Limb (tissue), 2 donors: Measurements from ENCODE around the gene TNNI3K.
A peak's percentile ranks its signal among the peaks of the same experiment; 100 is the strongest.

Experiments used
- DNase-seq, 2 donors: peaks; one replicate each; pipeline ENCODE4 v3.0.0-alpha.2; 2016; ENCODE audit errors: extremely low spot score in 2 of 2

Gene TNNI3K

DNA sequence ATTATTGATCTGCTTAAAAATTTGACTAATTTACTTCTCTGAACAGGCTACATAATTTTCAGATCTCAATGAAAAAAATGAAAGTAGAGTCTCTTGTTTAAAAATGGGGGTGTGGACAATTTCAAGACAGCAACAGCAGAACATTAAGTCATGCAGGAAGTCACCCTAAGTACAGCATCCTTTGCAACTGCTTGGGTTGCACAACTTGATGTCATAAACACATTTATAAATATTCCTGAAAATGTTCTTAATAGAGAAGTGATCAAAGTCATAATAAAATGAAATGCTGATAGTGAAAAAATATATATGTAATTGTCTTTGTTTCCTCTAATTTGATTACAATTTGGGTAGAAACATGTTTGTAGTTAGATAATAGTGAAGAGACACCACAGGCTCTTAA, 79.3 kb downstream of the TNNI3K start:
- DNase-seq, result no peak

DNA sequence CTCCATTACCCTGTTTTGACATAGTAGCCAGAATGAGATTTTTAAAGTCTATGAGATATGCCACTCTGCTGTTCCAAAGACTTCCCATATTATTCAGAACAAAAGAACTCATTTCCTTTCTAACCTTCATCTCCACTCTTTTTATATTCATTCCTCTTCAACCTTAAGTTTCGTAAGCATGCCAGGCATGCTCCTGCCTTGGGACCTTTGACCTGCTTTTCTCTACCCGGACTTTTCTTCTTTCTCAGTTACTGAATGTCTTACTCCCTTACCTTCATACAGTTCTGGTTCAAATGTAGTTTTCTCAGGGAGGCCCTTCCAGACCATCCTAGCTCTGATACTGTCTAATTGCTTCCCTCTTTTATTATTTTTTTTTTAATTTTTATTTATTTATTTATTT, 81.1 kb downstream of the TNNI3K start:
- no peak for DNase-seq

DNA sequence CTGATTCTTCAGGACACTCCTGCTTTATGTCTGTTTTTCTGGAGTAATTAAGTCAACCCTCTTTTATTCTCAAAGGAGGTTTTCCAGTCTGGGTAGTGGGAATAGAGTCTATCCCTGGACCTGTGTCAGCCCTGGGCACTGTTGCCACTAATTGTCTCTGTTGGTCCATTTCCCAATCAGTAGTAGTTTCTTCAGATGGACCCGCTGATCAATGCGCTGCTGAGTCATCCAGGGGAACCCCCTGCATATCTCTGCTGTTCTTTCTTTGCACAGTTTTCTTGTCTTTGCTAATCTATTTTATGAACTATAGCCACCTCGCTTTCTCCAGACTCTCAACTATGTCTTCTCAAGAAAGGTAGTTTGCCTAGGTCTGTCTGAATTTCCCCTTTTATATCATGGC, 82.5 kb downstream of the TNNI3K start:
- no peak for DNase-seq

GRCh38 chr1:74323937-74324473, 88.8 kb downstream of the TNNI3K start:
- DNase-seq, result no peak

DNA sequence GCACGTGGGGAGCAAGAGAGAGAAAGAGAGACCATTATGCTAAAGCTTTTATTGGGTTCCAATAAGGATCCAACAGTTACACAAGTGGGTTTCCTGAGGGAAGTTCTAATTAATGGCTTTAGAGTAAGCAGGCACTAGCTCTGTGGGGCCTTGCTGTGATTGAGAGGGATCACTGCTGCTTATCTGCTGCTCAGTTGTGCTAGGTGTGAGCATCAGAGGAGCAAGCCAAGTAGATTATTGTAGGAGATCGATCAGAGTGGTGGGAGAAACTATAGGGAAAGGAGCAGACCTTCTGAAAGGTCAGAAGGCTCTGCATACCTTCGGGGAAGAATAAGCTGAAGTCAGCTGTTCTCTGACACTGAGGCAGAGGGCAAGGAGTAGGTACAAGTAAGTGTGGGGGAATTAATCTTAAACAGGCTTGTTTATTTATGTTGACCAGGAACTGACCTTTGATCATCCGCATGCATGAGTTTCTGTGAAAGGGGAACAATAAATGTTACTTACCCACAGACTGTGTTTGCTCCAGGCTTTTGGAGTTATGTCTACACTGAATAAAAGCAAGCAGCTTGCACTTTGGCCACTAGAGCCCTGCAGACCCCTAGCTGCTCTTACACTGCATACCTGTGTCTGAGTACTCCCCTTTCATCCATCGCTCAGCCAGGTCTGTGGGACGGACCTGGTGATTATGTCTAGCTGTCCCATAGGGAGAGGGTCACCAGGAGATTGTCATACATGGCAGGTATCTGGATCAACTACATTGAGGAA, 89.7 kb downstream of the TNNI3K start:
- no peak for DNase-seq

- no peak for DNase-seq
Observed at GRCh38 chr1:74328851-74329250, 93.7 kb downstream of the TNNI3K start.

- no peak for DNase-seq
Observed at GRCh38 chr1:74333244-74333643, 98.1 kb downstream of the TNNI3K start.

GRCh38 chr1:74334147-74334546, 99.0 kb downstream of the TNNI3K start:
- no peak for DNase-seq

DNA sequence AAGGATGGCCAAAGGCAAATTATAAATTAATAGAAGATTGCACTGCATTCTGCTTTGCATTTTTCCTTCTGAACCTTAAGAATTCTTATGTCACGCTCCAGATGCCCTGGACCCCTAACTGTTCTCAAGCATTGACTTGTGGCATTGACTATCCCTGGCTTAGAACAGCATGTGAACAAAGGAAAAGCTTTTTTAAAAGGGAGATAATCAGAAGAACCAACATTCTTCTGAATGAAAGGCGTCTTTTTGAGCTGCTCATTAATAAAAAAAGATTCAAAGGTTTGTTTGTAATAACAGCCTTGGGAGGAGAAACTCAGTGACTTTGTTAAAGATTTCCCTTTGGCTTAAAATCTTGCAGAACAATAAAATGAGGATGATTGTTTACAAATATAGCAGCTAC, 105.5 kb downstream of the TNNI3K start:
- no peak for DNase-seq

DNA sequence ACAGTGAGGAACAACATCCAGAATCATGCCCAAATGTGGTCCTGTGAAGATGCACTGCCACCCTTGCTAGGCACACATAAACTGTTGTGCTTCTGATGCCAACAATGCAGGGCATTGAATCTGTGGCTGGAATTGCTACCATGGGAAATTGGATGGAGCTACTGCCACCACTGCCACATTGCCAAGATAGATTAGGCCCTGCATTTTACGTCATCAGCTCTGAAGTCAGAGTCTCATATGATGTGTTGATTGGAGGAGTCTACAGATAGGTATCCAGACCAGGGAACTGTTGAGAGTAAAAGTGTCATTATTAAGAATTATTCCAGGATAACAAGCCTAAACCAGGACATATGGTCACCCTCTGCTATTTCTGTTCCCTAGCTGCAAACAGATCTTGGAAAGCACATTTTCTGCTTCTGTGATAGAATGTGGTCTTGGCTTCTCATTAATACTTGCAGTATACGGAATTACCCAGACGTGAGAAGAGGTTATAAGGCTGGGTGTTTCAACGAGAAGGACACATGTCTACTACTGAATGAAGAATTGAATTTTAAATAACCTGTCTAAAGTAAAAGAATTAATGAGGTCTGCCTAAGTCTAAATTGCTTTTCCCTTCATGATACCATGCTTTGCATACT, 106.6 kb downstream of the TNNI3K start:
- DNase-seq, result no peak

GRCh38 chr1:74343216-74343615, 108.0 kb downstream of the TNNI3K start:
- DNase-seq, result peak; percentile 73 to 82

DNA sequence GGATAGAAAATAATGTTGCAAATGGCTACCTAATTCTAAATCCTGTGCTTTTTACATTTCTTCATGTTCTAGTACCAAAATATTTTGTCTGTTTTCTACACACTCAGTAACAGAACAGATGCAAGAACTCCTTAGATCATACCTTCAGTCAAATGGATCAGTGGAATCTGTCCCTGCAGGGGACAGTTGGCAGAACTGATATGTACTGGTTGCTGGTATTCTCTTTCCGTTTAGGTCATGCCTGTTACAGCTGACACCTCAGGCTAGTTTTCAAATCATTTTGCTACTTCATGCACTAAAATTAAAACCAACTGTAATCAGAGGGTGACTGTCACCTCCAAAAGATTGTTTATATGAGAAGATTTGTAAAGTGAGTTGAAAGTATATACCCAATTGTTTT, 109.2 kb downstream of the TNNI3K start:
- DNase-seq, result no peak

- no peak for DNase-seq
Observed at GRCh38 chr1:74356493-74356892, 121.3 kb downstream of the TNNI3K start.

DNA sequence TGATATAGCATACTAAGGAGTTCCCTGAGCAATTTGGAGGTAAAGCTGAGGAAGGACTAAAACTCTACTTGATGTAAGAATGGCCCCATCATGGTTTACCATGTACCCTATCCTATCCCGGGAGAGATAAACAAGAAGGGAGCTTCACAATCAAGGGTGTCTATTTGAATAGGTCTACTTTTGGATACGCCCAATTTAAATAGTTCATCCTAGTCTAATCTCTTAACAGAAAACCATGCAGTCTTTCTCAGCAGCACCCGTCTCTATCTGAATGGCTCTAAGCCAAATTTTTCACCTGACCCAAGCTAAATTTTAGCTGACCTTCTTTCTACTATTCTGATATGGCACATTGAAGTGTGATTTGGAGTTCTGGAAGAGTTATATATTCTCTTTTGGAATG, 122.0 kb downstream of the TNNI3K start:
- DNase-seq, result no peak

GRCh38 chr1:74357756-74358155, 122.6 kb downstream of the TNNI3K start:
- DNase-seq, result no peak

- no peak for DNase-seq
Observed at GRCh38 chr1:74362691-74363090, 127.5 kb downstream of the TNNI3K start.

DNA sequence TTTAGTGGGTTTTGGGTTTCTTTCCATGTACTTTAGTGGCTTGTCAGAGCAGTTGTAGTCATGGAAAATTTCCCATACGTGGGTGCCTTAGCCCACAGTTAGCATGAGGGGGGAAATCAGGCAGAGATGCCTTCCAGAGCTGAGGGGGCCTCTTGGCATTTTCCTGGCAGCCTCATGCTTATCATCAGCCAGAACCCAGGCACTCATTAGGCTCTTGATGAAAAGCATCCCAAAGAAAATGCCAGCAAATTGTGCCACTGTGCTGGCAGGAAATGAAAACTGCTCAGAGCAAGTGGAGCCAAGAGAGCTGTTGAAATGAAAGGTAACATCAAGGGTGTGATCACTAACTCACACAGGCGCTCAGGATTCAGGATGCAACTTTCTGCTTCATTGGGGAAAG, 128.0 kb downstream of the TNNI3K start:
- DNase-seq, result no peak

GRCh38 chr1:74367175-74367813, 132.1 kb downstream of the TNNI3K start:
- DNase-seq, result no peak

DNA sequence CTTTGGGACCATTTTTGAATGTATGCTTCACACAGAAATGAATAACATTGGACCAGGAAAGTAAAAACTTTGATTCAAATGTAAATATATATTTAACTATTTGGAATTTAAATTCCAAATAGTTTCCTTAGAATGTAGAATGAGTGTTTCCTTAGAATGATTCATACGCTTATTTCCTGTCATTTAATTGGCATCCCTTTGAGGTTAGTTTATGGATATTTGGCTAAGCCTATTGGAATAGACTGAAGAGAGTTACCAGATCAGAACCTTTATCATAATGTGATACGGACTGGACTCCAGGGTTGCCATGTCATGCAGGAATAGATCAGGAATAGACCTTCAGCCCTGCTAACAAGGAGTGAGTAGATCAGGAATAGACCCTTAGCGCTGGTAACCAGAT, 133.1 kb downstream of the TNNI3K start:
- DNase-seq, result no peak

DNA sequence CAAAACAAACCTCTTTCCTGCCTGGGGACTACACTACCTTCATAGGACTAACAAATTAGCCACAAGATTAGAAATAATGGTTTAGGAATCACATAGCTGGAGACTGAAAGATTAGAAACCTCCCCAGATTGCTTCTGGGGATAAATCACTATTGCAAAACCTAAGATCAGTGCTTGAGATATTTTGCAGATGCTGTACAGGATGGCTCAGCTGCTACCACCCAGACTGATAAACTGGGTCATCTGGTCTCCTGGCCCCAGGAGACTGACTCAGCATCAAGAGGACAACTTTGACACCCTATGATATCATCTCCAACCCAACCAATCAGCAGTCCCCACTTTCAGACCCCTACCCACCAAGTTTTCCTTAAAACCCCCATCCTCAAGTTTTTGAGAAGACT, 140.2 kb downstream of the TNNI3K start:
- no peak for DNase-seq

DNA sequence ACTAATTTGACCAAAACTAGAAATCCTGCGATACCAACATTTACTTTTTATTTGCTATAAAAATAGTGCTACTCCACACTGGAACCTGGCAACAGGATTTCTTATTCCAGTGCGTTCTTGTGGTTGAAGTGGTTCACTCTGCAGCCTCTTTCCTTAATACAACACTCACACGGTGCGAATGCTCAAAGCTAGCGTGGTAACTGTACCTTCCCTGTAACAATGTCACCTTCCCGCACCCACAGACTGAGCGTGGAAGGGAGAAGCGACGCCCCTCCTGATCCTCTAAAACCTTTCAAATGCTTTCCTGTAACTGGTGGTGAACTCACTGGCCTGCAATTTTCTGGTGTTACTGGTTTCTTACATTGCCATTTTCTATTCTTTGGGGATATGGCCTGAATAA, 145.1 kb downstream of the TNNI3K start:
- DNase-seq, result no peak

DNA sequence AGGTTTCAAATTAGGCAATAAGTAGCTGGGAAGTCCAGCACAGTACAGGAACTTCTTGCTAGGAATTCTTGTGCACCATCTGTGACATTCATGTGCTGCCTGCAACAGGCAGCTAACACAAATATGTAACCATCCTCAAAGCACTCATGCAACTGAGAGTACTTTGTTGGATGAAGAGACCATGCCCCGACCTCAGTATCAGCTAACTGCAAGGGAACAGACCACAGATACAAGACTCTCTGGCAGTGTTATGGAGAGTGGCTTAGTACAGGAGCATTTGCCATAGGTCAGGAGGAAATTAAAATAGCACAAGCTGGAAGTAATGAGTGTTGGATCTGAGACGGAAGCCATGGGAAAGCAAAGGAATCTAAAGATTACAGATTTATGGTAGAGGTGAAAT, 153.7 kb downstream of the TNNI3K start:
- DNase-seq, result no peak

DNA sequence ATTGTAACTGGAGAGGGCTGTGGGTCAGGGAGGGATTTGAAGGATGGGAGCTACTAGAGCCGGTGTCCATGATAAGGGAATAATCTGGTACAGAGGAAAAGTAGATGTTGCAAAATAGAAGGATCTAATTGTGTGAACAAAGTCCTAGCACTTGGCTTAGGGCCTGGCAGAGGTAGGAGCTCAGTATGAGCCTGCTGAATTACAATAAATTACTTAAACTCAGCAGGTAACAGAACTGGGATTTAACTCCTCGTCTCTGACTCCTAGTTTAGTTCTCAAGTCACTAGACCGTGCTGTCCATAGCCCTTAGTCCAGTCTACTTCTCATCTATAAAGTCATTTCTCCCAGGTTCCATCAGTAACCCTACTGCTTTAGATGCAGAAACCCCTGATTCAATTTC, 157.0 kb downstream of the TNNI3K start:
- DNase-seq, result no peak
